WTC11 (cell line): ENCODE data around the gene GATB. TPM values are rescaled to one million over a fixed set of nuclear protein-coding genes. Genes with fewer than 3 reads are reported as not detected.

Experiments
- ATAC-seq: fragments of 200-7000 bp; cut with Tn5 transposase; 2 replicates; pipeline ENCODE4 v1.10.0; 2021; ENCODE audit warnings: mild to moderate bottlenecking, moderate library complexity
- CTCF ChIA-PET: fragments of 300-600 bp; sonication (Branson Sonifier 250); formaldehyde crosslinking; loops from one replicate; lab custom pipeline; 2021; ENCODE audit warnings: antibody characterized with exemption; lab: Charles Lee
- POLR2A ChIA-PET: fragments of 350-600 bp; sonication (Branson Sonifier 250); formaldehyde crosslinking; loops from one replicate; lab custom pipeline; 2021; ENCODE audit warnings: antibody characterized with exemption; lab: Charles Lee
- DNase-seq: peaks from one replicate; pipeline ENCODE4 v3.0.0; 2021; ENCODE audit warnings: low spot score
- H3K27ac Mint-ChIP-seq: 2 replicates; pipeline ENCODE4 v1.8.0; 2021; ENCODE audit warnings: mixed read lengths
- H3K27me3 Mint-ChIP-seq: 2 replicates; pipeline ENCODE4 v1.8.0; 2021; ENCODE audit warnings: low read depth, mild to moderate bottlenecking, moderate library complexity, mixed read lengths
- H3K36me3 Mint-ChIP-seq: 2 replicates; pipeline ENCODE4 v1.8.0; 2021; ENCODE audit warnings: mixed read lengths
- H3K4me1 Mint-ChIP-seq: 2 replicates; pipeline ENCODE4 v1.8.0; 2022; ENCODE audit warnings: mixed read lengths
- H3K4me3 Mint-ChIP-seq: 2 replicates; pipeline ENCODE4 v1.8.0; 2021; ENCODE audit warnings: mild to moderate bottlenecking, moderate library complexity, mixed read lengths
- H3K9me3 Mint-ChIP-seq: 2 replicates; pipeline ENCODE4 v1.8.0; 2021; ENCODE audit warnings: mixed read lengths
- ATF1 ChIP-seq: sonication (generic); formaldehyde crosslinking; IDR thresholded peaks from 2 replicates; pipeline ENCODE4 v1.8.1; 2023; ENCODE audit warnings: mild to moderate bottlenecking, moderate library complexity, missing genetic modification reagents
- CREM ChIP-seq: sonication (generic); formaldehyde crosslinking; IDR thresholded peaks from 2 replicates; pipeline ENCODE4 v1.8.1; 2022; ENCODE audit warnings: mild to moderate bottlenecking, missing genetic modification reagents, moderate library complexity
- EMX1 ChIP-seq: fragments of 250-450 bp; sonication (Bioruptor Pico); IDR thresholded peaks from 2 replicates; pipeline ENCODE4 v1.8.0; 2021; ENCODE audit warnings: mild to moderate bottlenecking
- GTF2I ChIP-seq: fragments of 250-450 bp; sonication (Bioruptor Pico); conservative IDR thresholded peaks from 2 replicates; pipeline ENCODE4 v1.4.0; 2021; ENCODE audit warnings: mild to moderate bottlenecking
- JAZF1 ChIP-seq: fragments of 250-450 bp; sonication (Bioruptor Pico); IDR thresholded peaks from 2 replicates; pipeline ENCODE4 v1.9.0; 2021; ENCODE audit warnings: moderate library complexity, mild to moderate bottlenecking, inconsistent platforms
- MYBL2 ChIP-seq: sonication (generic); formaldehyde crosslinking; IDR thresholded peaks from 2 replicates; pipeline ENCODE4 v1.8.1; 2023; ENCODE audit warnings: mild to moderate bottlenecking, moderate library complexity, missing genetic modification reagents
- NFYB ChIP-seq: sonication (generic); formaldehyde crosslinking; conservative IDR thresholded peaks from 2 replicates; pipeline ENCODE4 v1.8.0; 2022; ENCODE audit warnings: low read depth, missing genetic modification reagents
- NR1H2 ChIP-seq: sonication (generic); formaldehyde crosslinking; IDR thresholded peaks from 2 replicates; pipeline ENCODE4 v1.9.0; 2021; ENCODE audit warnings: mild to moderate bottlenecking, moderate library complexity, missing genetic modification reagents
- PRRX2 ChIP-seq: fragments of 250-450 bp; sonication (Bioruptor Pico); IDR thresholded peaks from 2 replicates; pipeline ENCODE4 v1.8.0; 2021; ENCODE audit warnings: mild to moderate bottlenecking
- SOX15 ChIP-seq: fragments of 250-450 bp; sonication (Bioruptor Pico); IDR thresholded peaks from 2 replicates; pipeline ENCODE4 v1.9.0; 2021; ENCODE audit warnings: mild to moderate bottlenecking
- SP1 ChIP-seq: sonication (generic); formaldehyde crosslinking; conservative IDR thresholded peaks from 2 replicates; pipeline ENCODE4 v1.8.1; 2022; ENCODE audit warnings: missing genetic modification reagents
- TCF7 ChIP-seq: sonication (generic); formaldehyde crosslinking; IDR thresholded peaks from 2 replicates; pipeline ENCODE4 v1.8.0; 2022; ENCODE audit warnings: mild to moderate bottlenecking, low read depth, missing genetic modification reagents, moderate library complexity
- total RNA-seq: library from RNA; stranded (reverse); gene quantifications from 3 replicates; pipeline ENCODE4 v1.2.3, GENCODE V29; 2021
- TF ChIP-seq, protein P1 (sequence below): fragments of 250-450 bp; sonication (Bioruptor Pico); IDR thresholded peaks from 2 replicates; pipeline ENCODE4 v1.9.0; 2021; ENCODE audit warnings: mild to moderate bottlenecking, borderline replicate concordance
- TF ChIP-seq, protein P2 (sequence below): sonication (generic); formaldehyde crosslinking; IDR thresholded peaks from 2 replicates; pipeline ENCODE4 v1.8.1; 2023; ENCODE audit warnings: mild to moderate bottlenecking, missing genetic modification reagents, moderate library complexity
- TF ChIP-seq, protein P3 (sequence below): fragments of 200-600 bp; IDR thresholded peaks from 2 replicates; pipeline ENCODE4 v1.8.0; 2022; ENCODE audit warnings: antibody characterized with exemption
- TF ChIP-seq, protein P4 (sequence below): sonication (generic); formaldehyde crosslinking; conservative IDR thresholded peaks from 2 replicates; pipeline ENCODE4 v1.8.1; 2022; ENCODE audit warnings: mild to moderate bottlenecking, missing genetic modification reagents
- TF ChIP-seq, protein P5 (sequence below): sonication (generic); formaldehyde crosslinking; IDR thresholded peaks from 2 replicates; pipeline ENCODE4 v1.8.1; 2023; ENCODE audit warnings: mild to moderate bottlenecking, missing genetic modification reagents
- TF ChIP-seq, protein P6 (sequence below): sonication (generic); formaldehyde crosslinking; conservative IDR thresholded peaks from 2 replicates; pipeline ENCODE4 v1.8.1; 2023; ENCODE audit warnings: mild to moderate bottlenecking, low read depth, missing genetic modification reagents, moderate library complexity
- TF ChIP-seq, protein P7 (sequence below): sonication (generic); formaldehyde crosslinking; IDR thresholded peaks from 2 replicates; pipeline ENCODE4 v1.8.0; 2022; ENCODE audit warnings: mild to moderate bottlenecking, missing genetic modification reagents
- TF ChIP-seq, protein P8 (sequence below): fragments of 250-450 bp; sonication (Bioruptor Pico); IDR thresholded peaks from 2 replicates; pipeline ENCODE4 v1.8.0; 2021; ENCODE audit warnings: mild to moderate bottlenecking

GATB gene
- total RNA-seq, 1 experiment from 2014 or later = 22.7 TPM

DNA sequence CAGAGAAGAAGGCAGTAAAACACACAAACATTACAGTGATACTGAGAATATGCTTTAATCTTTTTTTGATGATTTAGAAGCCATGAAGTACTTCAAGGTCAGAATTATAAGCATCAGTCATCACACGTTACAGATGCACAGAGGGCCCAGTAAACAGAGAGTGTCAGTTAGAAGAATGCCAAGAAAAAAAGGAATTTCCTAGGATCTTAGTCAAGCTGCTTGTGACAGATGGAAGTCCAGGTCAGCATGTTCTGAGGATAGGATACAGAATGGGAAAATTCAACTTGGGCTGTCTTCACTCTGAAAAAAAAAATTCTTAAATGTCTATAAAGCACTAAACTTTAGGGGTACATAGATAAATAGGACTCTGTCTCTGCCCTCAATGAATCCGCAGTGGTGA, 38.9 kb downstream of the GATB start (continued):
- TF ChIP-seq, protein P1, sequence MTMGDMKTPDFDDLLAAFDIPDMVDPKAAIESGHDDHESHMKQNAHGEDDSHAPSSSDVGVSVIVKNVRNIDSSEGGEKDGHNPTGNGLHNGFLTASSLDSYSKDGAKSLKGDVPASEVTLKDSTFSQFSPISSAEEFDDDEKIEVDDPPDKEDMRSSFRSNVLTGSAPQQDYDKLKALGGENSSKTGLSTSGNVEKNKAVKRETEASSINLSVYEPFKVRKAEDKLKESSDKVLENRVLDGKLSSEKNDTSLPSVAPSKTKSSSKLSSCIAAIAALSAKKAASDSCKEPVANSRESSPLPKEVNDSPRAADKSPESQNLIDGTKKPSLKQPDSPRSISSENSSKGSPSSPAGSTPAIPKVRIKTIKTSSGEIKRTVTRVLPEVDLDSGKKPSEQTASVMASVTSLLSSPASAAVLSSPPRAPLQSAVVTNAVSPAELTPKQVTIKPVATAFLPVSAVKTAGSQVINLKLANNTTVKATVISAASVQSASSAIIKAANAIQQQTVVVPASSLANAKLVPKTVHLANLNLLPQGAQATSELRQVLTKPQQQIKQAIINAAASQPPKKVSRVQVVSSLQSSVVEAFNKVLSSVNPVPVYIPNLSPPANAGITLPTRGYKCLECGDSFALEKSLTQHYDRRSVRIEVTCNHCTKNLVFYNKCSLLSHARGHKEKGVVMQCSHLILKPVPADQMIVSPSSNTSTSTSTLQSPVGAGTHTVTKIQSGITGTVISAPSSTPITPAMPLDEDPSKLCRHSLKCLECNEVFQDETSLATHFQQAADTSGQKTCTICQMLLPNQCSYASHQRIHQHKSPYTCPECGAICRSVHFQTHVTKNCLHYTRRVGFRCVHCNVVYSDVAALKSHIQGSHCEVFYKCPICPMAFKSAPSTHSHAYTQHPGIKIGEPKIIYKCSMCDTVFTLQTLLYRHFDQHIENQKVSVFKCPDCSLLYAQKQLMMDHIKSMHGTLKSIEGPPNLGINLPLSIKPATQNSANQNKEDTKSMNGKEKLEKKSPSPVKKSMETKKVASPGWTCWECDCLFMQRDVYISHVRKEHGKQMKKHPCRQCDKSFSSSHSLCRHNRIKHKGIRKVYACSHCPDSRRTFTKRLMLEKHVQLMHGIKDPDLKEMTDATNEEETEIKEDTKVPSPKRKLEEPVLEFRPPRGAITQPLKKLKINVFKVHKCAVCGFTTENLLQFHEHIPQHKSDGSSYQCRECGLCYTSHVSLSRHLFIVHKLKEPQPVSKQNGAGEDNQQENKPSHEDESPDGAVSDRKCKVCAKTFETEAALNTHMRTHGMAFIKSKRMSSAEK (CRISPR knock-in tag) = no peak
- no peak for TF ChIP-seq EMX1 (CRISPR knock-in tag)
- TF ChIP-seq, protein P2, sequence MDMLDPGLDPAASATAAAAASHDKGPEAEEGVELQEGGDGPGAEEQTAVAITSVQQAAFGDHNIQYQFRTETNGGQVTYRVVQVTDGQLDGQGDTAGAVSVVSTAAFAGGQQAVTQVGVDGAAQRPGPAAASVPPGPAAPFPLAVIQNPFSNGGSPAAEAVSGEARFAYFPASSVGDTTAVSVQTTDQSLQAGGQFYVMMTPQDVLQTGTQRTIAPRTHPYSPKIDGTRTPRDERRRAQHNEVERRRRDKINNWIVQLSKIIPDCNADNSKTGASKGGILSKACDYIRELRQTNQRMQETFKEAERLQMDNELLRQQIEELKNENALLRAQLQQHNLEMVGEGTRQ (CRISPR knock-in tag) = no peak
- TF ChIP-seq NFYB (CRISPR knock-in tag) = no peak

DNA sequence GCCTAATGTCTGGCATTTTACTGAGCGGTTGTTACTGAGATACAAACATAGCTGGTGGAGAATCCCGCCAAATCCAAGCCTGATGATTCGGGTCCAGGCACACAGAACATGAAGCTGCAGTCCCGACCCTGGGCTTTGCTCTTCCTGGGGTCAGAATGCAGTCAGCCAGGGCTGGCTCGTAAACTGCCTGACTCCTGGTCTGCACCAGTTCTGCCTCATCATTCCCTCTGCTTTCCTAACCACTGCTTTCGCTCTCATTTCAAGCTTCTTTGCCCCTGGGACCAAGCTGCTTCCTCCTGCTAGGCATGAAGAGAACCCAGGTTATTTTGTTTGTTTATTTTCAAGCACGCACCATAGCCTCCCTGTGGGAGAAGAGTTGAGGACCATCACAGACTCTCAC, 39.3 kb downstream of the GATB start:
- CTCF ChIA-PET = no interaction called here
- DNase-seq (no peak), ATAC-seq (peak; percentile 28; the same call in 1 of the 2 replicates)
- no peaks in the 10 kb centered on the region for H3K9me3 Mint-ChIP-seq
- TF ChIP-seq PRRX2 (CRISPR knock-in tag) (no peak), NR1H2 (no peak), TCF7 (no peak)
- no peaks in the 10 kb centered on the region for H3K27me3 Mint-ChIP-seq
- H3K4me3 Mint-ChIP-seq = no peak overlapping the region
- peaks cover 5% of the 10 kb centered on the region; the same call in 1 of the 2 replicates for H3K4me1 Mint-ChIP-seq
- H3K36me3 Mint-ChIP-seq = no peaks in the 10 kb centered on the region
- H3K27ac Mint-ChIP-seq = peak overlapping the region; percentile 30; the same call in 1 of the 2 replicates
- POLR2A ChIA-PET = no interaction called here

DNA sequence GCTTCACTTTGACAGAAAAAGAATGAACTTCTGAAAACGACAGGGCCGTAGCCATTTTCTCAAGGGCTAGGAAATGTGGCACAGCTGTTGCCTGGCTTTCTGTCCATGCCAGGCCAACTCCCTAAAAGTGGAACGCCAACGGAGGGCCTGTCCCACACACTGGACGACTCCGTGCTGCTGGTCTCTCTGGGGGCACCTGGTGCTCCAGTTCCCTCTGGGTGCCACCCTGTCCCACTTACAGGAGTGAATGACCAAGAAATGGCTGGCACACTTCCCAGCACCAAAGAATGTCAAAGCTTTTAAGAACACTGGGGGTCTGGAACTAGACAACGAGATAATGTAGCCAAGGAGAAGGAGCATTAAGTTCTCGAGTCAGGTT, 40.9 kb downstream of the GATB start:
- H3K9me3 Mint-ChIP-seq = no peaks in the 10 kb centered on the region
- no peak overlapping the region for H3K4me3 Mint-ChIP-seq
- DNase-seq (no peak), ATAC-seq (no peak)
- no peak overlapping the region for H3K27ac Mint-ChIP-seq
- POLR2A ChIA-PET = no interaction called here
- CTCF ChIA-PET = no interaction called here
- H3K4me1 Mint-ChIP-seq = peaks cover 5% of the 10 kb centered on the region; the same call in 1 of the 2 replicates
- H3K27me3 Mint-ChIP-seq = no peaks in the 10 kb centered on the region
- H3K36me3 Mint-ChIP-seq = 0 out of 2 replicates have a peak, but pooled peaks cover 3% of the 10 kb centered on the region
- TF ChIP-seq ATF1 (CRISPR knock-in tag) (no peak), SP1 (CRISPR knock-in tag) (no peak), JAZF1 (CRISPR knock-in tag) (no peak), GTF2I (CRISPR knock-in tag) (no peak), CREM (CRISPR knock-in tag) (no peak), MYBL2 (no peak), NR1H2 (no peak), SOX15 (CRISPR knock-in tag) (no peak)
- TF ChIP-seq, protein P3, sequence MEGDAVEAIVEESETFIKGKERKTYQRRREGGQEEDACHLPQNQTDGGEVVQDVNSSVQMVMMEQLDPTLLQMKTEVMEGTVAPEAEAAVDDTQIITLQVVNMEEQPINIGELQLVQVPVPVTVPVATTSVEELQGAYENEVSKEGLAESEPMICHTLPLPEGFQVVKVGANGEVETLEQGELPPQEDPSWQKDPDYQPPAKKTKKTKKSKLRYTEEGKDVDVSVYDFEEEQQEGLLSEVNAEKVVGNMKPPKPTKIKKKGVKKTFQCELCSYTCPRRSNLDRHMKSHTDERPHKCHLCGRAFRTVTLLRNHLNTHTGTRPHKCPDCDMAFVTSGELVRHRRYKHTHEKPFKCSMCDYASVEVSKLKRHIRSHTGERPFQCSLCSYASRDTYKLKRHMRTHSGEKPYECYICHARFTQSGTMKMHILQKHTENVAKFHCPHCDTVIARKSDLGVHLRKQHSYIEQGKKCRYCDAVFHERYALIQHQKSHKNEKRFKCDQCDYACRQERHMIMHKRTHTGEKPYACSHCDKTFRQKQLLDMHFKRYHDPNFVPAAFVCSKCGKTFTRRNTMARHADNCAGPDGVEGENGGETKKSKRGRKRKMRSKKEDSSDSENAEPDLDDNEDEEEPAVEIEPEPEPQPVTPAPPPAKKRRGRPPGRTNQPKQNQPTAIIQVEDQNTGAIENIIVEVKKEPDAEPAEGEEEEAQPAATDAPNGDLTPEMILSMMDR = no peak
- TF ChIP-seq, protein P4, sequence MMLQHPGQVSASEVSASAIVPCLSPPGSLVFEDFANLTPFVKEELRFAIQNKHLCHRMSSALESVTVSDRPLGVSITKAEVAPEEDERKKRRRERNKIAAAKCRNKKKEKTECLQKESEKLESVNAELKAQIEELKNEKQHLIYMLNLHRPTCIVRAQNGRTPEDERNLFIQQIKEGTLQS = no peak
- TF ChIP-seq, protein P5, sequence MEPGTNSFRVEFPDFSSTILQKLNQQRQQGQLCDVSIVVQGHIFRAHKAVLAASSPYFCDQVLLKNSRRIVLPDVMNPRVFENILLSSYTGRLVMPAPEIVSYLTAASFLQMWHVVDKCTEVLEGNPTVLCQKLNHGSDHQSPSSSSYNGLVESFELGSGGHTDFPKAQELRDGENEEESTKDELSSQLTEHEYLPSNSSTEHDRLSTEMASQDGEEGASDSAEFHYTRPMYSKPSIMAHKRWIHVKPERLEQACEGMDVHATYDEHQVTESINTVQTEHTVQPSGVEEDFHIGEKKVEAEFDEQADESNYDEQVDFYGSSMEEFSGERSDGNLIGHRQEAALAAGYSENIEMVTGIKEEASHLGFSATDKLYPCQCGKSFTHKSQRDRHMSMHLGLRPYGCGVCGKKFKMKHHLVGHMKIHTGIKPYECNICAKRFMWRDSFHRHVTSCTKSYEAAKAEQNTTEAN = no peak
- TF ChIP-seq, protein P6, sequence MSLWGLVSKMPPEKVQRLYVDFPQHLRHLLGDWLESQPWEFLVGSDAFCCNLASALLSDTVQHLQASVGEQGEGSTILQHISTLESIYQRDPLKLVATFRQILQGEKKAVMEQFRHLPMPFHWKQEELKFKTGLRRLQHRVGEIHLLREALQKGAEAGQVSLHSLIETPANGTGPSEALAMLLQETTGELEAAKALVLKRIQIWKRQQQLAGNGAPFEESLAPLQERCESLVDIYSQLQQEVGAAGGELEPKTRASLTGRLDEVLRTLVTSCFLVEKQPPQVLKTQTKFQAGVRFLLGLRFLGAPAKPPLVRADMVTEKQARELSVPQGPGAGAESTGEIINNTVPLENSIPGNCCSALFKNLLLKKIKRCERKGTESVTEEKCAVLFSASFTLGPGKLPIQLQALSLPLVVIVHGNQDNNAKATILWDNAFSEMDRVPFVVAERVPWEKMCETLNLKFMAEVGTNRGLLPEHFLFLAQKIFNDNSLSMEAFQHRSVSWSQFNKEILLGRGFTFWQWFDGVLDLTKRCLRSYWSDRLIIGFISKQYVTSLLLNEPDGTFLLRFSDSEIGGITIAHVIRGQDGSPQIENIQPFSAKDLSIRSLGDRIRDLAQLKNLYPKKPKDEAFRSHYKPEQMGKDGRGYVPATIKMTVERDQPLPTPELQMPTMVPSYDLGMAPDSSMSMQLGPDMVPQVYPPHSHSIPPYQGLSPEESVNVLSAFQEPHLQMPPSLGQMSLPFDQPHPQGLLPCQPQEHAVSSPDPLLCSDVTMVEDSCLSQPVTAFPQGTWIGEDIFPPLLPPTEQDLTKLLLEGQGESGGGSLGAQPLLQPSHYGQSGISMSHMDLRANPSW (CRISPR knock-in tag) = no peak
- TF ChIP-seq, protein P7, sequence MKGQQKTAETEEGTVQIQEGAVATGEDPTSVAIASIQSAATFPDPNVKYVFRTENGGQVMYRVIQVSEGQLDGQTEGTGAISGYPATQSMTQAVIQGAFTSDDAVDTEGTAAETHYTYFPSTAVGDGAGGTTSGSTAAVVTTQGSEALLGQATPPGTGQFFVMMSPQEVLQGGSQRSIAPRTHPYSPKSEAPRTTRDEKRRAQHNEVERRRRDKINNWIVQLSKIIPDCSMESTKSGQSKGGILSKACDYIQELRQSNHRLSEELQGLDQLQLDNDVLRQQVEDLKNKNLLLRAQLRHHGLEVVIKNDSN (CRISPR knock-in tag) = no peak
- TF ChIP-seq, protein P8, sequence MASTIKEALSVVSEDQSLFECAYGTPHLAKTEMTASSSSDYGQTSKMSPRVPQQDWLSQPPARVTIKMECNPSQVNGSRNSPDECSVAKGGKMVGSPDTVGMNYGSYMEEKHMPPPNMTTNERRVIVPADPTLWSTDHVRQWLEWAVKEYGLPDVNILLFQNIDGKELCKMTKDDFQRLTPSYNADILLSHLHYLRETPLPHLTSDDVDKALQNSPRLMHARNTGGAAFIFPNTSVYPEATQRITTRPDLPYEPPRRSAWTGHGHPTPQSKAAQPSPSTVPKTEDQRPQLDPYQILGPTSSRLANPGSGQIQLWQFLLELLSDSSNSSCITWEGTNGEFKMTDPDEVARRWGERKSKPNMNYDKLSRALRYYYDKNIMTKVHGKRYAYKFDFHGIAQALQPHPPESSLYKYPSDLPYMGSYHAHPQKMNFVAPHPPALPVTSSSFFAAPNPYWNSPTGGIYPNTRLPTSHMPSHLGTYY (CRISPR knock-in tag) = no peak
